Epidermal melanocyte (primary cell): ENCODE results near the gene TSNAX.

Source experiments
- DNase-seq: peaks from one replicate; pipeline ENCODE4 v3.0.0; 2011; ENCODE audit warnings: low spot score; ENCODE audit not compliant: insufficient read length

Gene TSNAX

GRCh38 chr1:231518485-231519034 lies 9.9 kb upstream of the TSNAX start:
- no peak for DNase-seq

- DNase-seq: no peak
Observed at GRCh38 chr1:231519166-231519565, 9.3 kb upstream of the TSNAX start.

- DNase-seq: no peak
Observed at GRCh38 chr1:231522038-231522437, 6.4 kb upstream of the TSNAX start.

- no peak for DNase-seq
Observed at GRCh38 chr1:231522931-231523642, 5.4 kb upstream of the TSNAX start.

- DNase-seq: no peak
Observed at GRCh38 chr1:231523816-231524215, 4.7 kb upstream of the TSNAX start.

- no peak for DNase-seq
Observed at GRCh38 chr1:231526536-231526935, 1.9 kb upstream of the TSNAX start.

GRCh38 chr1:231527586-231528171 lies 790 bp upstream of the TSNAX start:
- no peak for DNase-seq

- DNase-seq: no peak
Observed at GRCh38 chr1:231533240-231533639, 4.8 kb downstream of the TSNAX start.

- DNase-seq: no peak
Observed at GRCh38 chr1:231534703-231535159, 6.3 kb downstream of the TSNAX start.

GRCh38 chr1:231536099-231536498 lies 7.6 kb downstream of the TSNAX start:
- DNase-seq: no peak

- DNase-seq: no peak
Observed at GRCh38 chr1:231540847-231541246, 12.4 kb downstream of the TSNAX start.

- DNase-seq: no peak
Observed at GRCh38 chr1:231541842-231542241, 13.4 kb downstream of the TSNAX start.

- no peak for DNase-seq
Observed at GRCh38 chr1:231544943-231545592, 16.6 kb downstream of the TSNAX start.

- DNase-seq: no peak
Observed at GRCh38 chr1:231546693-231547092, 18.2 kb downstream of the TSNAX start.

GRCh38 chr1:231549733-231550447 lies 21.4 kb downstream of the TSNAX start:
- DNase-seq: no peak

GRCh38 chr1:231550448-231550781 lies 21.9 kb downstream of the TSNAX start:
- DNase-seq: no peak

- DNase-seq: no peak
Observed at GRCh38 chr1:231553320-231553719, 24.9 kb downstream of the TSNAX start.

GRCh38 chr1:231554969-231555368 lies 26.5 kb downstream of the TSNAX start:
- DNase-seq: no peak

- no peak for DNase-seq
Observed at GRCh38 chr1:231557411-231557810, 28.9 kb downstream of the TSNAX start.

- DNase-seq: no peak
Observed at GRCh38 chr1:231557898-231558707, 29.6 kb downstream of the TSNAX start.

- DNase-seq: no peak
Observed at GRCh38 chr1:231558708-231559185, 30.3 kb downstream of the TSNAX start.
